Measurements from ENCODE around the gene GFRAL.

DNA sequence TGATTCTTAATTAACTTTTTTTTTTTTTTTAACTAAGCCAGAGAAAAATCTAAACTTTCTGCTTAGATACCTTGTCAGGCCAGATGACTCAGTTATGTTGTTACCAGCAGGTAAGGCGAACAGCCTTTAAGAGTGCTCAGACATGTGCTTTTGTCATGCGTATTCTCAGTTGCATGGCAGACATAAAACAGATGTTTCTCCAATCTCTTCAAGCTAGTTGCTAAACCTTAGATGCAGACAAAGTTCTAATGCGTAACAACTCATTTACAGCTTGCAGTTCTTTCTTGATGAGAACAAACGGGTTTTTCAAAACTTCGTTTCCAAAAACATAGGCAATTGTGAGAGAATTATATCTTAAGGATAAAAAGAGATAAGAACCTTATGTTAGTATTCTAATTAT is 49.6 kb upstream of the GFRAL start:
- TF ChIP-seq, protein P1, sequence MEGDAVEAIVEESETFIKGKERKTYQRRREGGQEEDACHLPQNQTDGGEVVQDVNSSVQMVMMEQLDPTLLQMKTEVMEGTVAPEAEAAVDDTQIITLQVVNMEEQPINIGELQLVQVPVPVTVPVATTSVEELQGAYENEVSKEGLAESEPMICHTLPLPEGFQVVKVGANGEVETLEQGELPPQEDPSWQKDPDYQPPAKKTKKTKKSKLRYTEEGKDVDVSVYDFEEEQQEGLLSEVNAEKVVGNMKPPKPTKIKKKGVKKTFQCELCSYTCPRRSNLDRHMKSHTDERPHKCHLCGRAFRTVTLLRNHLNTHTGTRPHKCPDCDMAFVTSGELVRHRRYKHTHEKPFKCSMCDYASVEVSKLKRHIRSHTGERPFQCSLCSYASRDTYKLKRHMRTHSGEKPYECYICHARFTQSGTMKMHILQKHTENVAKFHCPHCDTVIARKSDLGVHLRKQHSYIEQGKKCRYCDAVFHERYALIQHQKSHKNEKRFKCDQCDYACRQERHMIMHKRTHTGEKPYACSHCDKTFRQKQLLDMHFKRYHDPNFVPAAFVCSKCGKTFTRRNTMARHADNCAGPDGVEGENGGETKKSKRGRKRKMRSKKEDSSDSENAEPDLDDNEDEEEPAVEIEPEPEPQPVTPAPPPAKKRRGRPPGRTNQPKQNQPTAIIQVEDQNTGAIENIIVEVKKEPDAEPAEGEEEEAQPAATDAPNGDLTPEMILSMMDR (IDR thresholded peaks at IDR 0.05; ENCODE audit: low read depth, low read length, poor library complexity, severe bottlenecking): no peak
- no peak for TF ChIP-seq EZH2phosphoT487 (IDR thresholded peaks at IDR 0.05; ENCODE audit: borderline replicate concordance, low read length)

Data from DOHH2 (cell line).